ENCODE results near the gene COL16A1. TPM values are rescaled to one million over a fixed set of nuclear protein-coding genes. Genes with fewer than 3 reads are reported as not detected.

Gene COL16A1
- total and polyA plus RNA-seq, 2 of the 13 experiments (the other 11 are each of a cell fraction or from before 2014, with no cell fraction given) = 4.3 to 12.2 TPM

- TF ChIP-seq PRDM10 (CRISPR knock-in tag; IDR thresholded peaks at IDR 0.05; ENCODE audit: low read depth) (no peak), MTA3 (CRISPR knock-in tag; IDR thresholded peaks at IDR 0.05) (no peak), ZNF776 (CRISPR knock-in tag; IDR thresholded peaks at IDR 0.05) (0 out of 2 replicates have a peak, but pooled peaks have one; percentile 62), GMEB2 (CRISPR knock-in tag; IDR thresholded peaks at IDR 0.05; ENCODE audit: low read depth) (no peak), ZNF619 (CRISPR knock-in tag; IDR thresholded peaks at IDR 0.05) (peak; percentile 72), U2AF1 (optimal IDR thresholded peaks at IDR 0.05; ENCODE audit: low read depth, low read length) (no peak), RARG (CRISPR knock-in tag; IDR thresholded peaks at IDR 0.05; ENCODE audit: low read depth) (no peak), UBTF (CRISPR knock-in tag; IDR thresholded peaks at IDR 0.05) (peak; percentile 88), BRF2 (CRISPR knock-in tag; IDR thresholded peaks at IDR 0.05) (no peak), ZNF713 (CRISPR knock-in tag; IDR thresholded peaks at IDR 0.05) (no peak), PLSCR1 (CRISPR knock-in tag; IDR thresholded peaks at IDR 0.05; ENCODE audit: borderline replicate concordance) (no peak), ZNF557 (CRISPR knock-in tag; IDR thresholded peaks at IDR 0.05) (no peak), ZNF672 (CRISPR knock-in tag; IDR thresholded peaks at IDR 0.05) (no peak), SETDB1 (CRISPR knock-in tag; IDR thresholded peaks at IDR 0.05; ENCODE audit: borderline replicate concordance) (no peak), ZNF232 (CRISPR knock-in tag; IDR thresholded peaks at IDR 0.05; ENCODE audit: borderline replicate concordance) (peak; percentile 71; the same call in 1 of the 2 replicates)
- TF ChIP-seq, protein P1, sequence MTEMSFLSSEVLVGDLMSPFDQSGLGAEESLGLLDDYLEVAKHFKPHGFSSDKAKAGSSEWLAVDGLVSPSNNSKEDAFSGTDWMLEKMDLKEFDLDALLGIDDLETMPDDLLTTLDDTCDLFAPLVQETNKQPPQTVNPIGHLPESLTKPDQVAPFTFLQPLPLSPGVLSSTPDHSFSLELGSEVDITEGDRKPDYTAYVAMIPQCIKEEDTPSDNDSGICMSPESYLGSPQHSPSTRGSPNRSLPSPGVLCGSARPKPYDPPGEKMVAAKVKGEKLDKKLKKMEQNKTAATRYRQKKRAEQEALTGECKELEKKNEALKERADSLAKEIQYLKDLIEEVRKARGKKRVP (CRISPR knock-in tag; IDR thresholded peaks at IDR 0.05) = no peak
These were observed 11.5 kb upstream of the COL16A1 start (continued) for GRCh38 chr1:31715087-31715872.
